A172 (cell line): ENCODE results near the gene USP15. TPM values are rescaled to one million over a fixed set of nuclear protein-coding genes. Genes with fewer than 3 reads are reported as not detected.
A peak's percentile ranks its signal among the peaks of the same experiment; 100 is the strongest.
"Not testable (repeated sequence)": the region's sequence is repeated elsewhere in the genome, so short reads cannot be mapped to it uniquely, and the experiment has no call there.

Experiments used
- DNase-seq: peaks from one replicate; pipeline ENCODE4 v3.0.0-alpha.2; 2015; ENCODE audit warnings: low spot score
- total RNA-seq: library from RNA; depleted of rRNA; stranded (reverse); fragments of >200 nt; shearing (Covaris generic); gene quantifications from 2 replicates; pipeline ENCODE4 v1.2.3, GENCODE V29; 2014

Gene USP15
- total RNA-seq, 1 experiment from 2014 or later: 43.3 TPM

GRCh38 chr12:62368430-62369223, 108.4 kb downstream of the USP15 start:
- not testable (repeated sequence) for DNase-seq

- no peak for DNase-seq
Measured at GRCh38 chr12:62370189-62370588, 110.0 kb downstream of the USP15 start.

GRCh38 chr12:62371661-62372060, 111.5 kb downstream of the USP15 start:
- DNase-seq: no peak

GRCh38 chr12:62372134-62372533, 111.9 kb downstream of the USP15 start:
- DNase-seq: no peak

GRCh38 chr12:62372825-62373224, 112.6 kb downstream of the USP15 start:
- no peak for DNase-seq

GRCh38 chr12:62375603-62376002, 115.4 kb downstream of the USP15 start:
- DNase-seq: no peak

- DNase-seq: no peak
Measured at GRCh38 chr12:62379026-62379722, 119.0 kb downstream of the USP15 start.

- no peak for DNase-seq
Measured at GRCh38 chr12:62379723-62380045, 119.5 kb downstream of the USP15 start.

GRCh38 chr12:62382526-62382925, 122.3 kb downstream of the USP15 start:
- no peak for DNase-seq

- DNase-seq: no peak
Measured at GRCh38 chr12:62396750-62397149, 136.5 kb downstream of the USP15 start.

GRCh38 chr12:62400135-62400534, 139.9 kb downstream of the USP15 start:
- no peak for DNase-seq

- no peak for DNase-seq
Measured at GRCh38 chr12:62401631-62402030, 141.4 kb downstream of the USP15 start.

- DNase-seq: no peak
Measured at GRCh38 chr12:62403031-62403430, 142.8 kb downstream of the USP15 start.

- no peak for DNase-seq
Measured at GRCh38 chr12:62407587-62407986, 147.4 kb downstream of the USP15 start.

GRCh38 chr12:62409068-62409467, 148.9 kb downstream of the USP15 start:
- no peak for DNase-seq

- no peak for DNase-seq
Measured at GRCh38 chr12:62414180-62414579, 154.0 kb downstream of the USP15 start.

- no peak for DNase-seq
Measured at GRCh38 chr12:62426089-62426488, 165.9 kb downstream of the USP15 start.

- no peak for DNase-seq
Measured at GRCh38 chr12:62429457-62429856, 169.3 kb downstream of the USP15 start.

- no peak for DNase-seq
Measured at GRCh38 chr12:62434494-62435302, 174.5 kb downstream of the USP15 start.

- peak; percentile 24 for DNase-seq
Measured at GRCh38 chr12:62435303-62436163, 175.3 kb downstream of the USP15 start.

- DNase-seq: no peak
Measured at GRCh38 chr12:62436164-62436503, 175.9 kb downstream of the USP15 start.
